GM12873 (cell line): ENCODE results near the gene KCNF1.

Source experiments
- CTCF ChIP-seq: IDR thresholded peaks from 2 replicates; pipeline ENCODE4 v1.5.1; 2012; ENCODE audit warnings: low read depth, mild to moderate bottlenecking, moderate library complexity, low read length, control low read depth; ENCODE audit not compliant: insufficient read depth; ENCODE audit errors: missing control alignments

Gene KCNF1

GRCh38 chr2:10923008-10923375, 11.3 kb downstream of the KCNF1 start:
- TF ChIP-seq CTCF = no peak

GRCh38 chr2:10923965-10924364, 12.2 kb downstream of the KCNF1 start:
- no peak for TF ChIP-seq CTCF

- TF ChIP-seq CTCF = no peak
Measured at GRCh38 chr2:10924441-10924840, 12.7 kb downstream of the KCNF1 start.

DNA sequence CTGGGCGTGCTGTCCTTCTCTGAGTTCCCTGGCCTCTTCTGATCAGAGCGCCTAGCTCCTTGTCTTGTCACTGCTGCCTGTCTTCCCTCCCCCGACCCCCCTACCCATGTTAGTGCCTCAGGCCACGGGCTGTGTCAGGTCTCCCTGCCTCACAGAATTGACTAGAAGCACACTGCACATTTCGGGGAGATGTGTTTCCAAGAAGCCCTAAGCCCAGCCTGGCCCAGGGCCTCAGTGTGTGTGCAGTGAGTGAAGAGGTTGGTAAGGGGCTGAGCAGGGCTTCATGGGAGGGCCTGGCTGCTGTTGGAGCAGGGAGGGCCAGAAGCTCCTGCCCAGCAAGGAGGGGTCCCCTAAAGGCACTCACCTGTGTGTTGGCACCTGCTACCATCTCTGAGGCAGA, 13.1 kb downstream of the KCNF1 start:
- no peak for TF ChIP-seq CTCF

DNA sequence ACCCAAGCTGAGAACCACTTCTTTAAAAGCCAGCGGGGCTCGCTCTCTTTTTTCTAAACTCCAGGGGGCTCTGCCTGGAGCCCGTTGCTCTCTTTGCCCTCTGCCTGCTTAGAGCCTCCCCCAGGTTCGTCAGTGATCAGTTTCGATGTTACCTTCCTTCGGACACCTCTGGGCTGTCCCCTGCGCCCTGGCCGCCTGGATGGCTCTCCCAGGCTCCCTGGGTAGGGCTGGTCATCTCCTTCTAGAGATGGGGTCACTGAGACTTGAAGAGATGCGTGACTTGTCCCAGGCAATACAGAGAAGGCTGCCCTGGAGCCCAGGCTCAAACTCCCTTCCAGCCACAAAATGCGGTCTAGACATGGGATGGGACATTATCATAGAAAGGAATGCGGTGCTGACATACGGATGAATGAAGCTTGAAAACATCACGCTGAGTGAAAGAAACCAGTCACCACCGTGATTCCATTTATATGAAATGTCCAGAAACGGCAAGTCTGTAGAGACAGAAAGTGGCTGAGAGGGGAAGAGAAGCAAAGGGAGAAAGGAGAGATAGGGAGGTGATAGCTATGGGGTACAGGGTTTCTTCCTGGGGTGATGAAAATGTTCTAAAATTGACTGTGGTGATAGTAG, 14.6 kb downstream of the KCNF1 start:
- no peak for TF ChIP-seq CTCF

DNA sequence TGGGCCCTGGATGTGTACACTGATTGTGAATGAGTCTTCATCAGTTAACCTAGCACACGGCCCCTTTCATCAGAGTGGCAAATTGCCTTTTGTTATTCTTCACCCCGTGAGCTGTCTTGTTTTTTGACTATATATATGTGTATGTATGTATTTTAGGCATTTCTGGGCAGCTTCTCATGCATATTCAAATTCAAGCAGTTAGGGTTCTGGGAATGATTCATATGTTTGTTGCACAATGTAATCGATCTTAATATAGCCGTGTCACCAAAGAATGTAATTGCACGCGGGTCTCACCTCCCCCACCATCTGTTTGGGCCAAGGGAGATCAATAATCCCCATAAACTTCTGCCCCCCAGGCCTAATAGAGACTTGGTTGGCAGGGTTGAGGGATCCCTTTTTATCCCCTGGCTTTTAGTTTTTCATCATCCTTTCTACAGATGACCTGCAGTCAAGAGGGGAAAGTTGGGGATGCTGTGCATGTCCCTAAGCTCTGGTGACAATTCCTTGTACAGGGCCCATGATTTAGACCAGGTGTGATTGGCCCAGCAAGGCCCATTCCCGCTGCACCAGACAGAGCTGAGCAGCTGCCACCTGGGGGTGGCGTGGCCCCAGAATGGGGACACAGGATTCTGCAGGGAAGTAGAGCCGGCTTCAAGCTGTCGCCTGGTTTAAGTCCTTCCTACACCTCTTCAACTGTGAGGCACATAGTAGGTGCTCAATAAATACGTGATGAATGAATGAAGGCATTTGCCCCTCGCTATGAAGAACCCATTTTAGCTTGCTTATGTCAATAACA, 19.2 kb downstream of the KCNF1 start:
- TF ChIP-seq CTCF = no peak

DNA sequence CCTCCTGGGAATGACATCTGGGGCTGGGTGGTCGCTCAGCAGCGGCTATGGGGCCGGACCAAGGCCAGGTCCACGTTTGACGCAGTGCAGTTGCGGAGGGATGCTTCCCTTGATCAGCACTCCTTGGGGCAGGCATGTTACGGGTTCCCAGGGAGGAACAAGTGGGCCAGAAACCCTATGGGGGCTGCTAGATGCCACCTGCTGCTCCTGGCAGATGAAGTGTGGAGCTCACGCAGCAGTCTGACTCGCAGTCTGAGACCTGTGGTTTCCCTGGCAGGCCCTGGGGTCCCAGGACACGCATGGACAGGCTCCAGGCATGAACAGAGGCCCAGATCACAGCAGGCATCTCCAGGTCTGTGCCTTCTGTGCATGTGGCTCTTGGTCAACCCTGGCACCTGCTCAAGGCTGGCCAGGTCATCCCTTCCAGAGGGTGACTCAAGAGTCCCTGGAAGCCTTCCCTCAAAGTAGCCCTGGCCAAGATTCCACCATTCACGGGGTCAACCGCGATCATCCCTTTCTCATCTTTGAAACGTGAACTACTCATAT, 20.0 kb downstream of the KCNF1 start:
- no peak for TF ChIP-seq CTCF
